DOHH2 (cell line): ENCODE data around the gene SLC27A5.

Experiments
- H3F3A ChIP-seq: fragments of 200-600 bp; sonication (generic), shearing (Covaris generic); 2 replicates; pipeline ENCODE4 v1.6.0; 2016; ENCODE audit warnings: antibody characterized with exemption, mild to moderate bottlenecking; ENCODE audit not compliant: control insufficient read depth, insufficient read depth
- H3K27ac ChIP-seq: fragments of 200-600 bp; sonication (generic); 2 replicates; pipeline ENCODE4 v1.5.1; 2014; ENCODE audit warnings: low read depth, mild to moderate bottlenecking, low read length, moderate library complexity
- H3K27me3 ChIP-seq: fragments of 200-600 bp; sonication (generic); 2 replicates; pipeline ENCODE4 v1.6.1; 2014; ENCODE audit warnings: mild to moderate bottlenecking, low read length, mixed read lengths; ENCODE audit not compliant: control insufficient read depth
- H3K36me3 ChIP-seq: fragments of 200-600 bp; sonication (generic); 2 replicates; pipeline ENCODE4 v1.6.1; 2014; ENCODE audit warnings: mild to moderate bottlenecking, low read length, moderate library complexity, mixed read lengths; ENCODE audit not compliant: control insufficient read depth
- H3K4me1 ChIP-seq: fragments of 200-600 bp; sonication (generic); 2 replicates; pipeline ENCODE4 v1.6.1; 2014; ENCODE audit warnings: mild to moderate bottlenecking, low read length, mixed read lengths; ENCODE audit not compliant: control insufficient read depth
- H3K4me2 ChIP-seq: fragments of 200-600 bp; sonication (generic); 2 replicates; pipeline ENCODE4 v1.6.0; 2014; ENCODE audit warnings: mild to moderate bottlenecking, low read length, moderate library complexity
- H3K4me3 ChIP-seq: fragments of 200-600 bp; sonication (generic); 2 replicates; pipeline ENCODE4 v1.5.1; 2014; ENCODE audit warnings: mild to moderate bottlenecking, low read length, mixed read lengths
- H3K79me2 ChIP-seq: fragments of 200-600 bp; sonication (generic); 2 replicates; pipeline ENCODE4 v1.6.1; 2014; ENCODE audit warnings: mild to moderate bottlenecking, low read length, mixed read lengths; ENCODE audit not compliant: control insufficient read depth
- H3K9me2 ChIP-seq: fragments of 200-600 bp; sonication (generic); replicated peaks from 2 replicates; pipeline ENCODE4 v1.6.1; 2014; ENCODE audit warnings: mild to moderate bottlenecking, low read length, mixed read lengths; ENCODE audit not compliant: control insufficient read depth
- H3K9me3 ChIP-seq: fragments of 200-600 bp; sonication (generic); 2 replicates; pipeline ENCODE4 v1.6.1; 2014; ENCODE audit warnings: antibody characterized with exemption, low read length, mixed read lengths; ENCODE audit not compliant: control insufficient read depth, insufficient read depth
- H4K20me1 ChIP-seq: fragments of 200-600 bp; sonication (generic); 2 replicates; pipeline ENCODE4 v1.6.0; 2014; ENCODE audit warnings: low read depth, mild to moderate bottlenecking, antibody characterized with exemption, low read length, moderate library complexity; ENCODE audit not compliant: control insufficient read depth, insufficient read depth
- CTCF ChIP-seq: fragments of 200-600 bp; sonication (generic); IDR thresholded peaks from one replicate; pipeline ENCODE4 v1.5.1; 2014; ENCODE audit warnings: antibody characterized with exemption, mild to moderate bottlenecking, low read depth, low read length; ENCODE audit not compliant: poor library complexity, severe bottlenecking
- EZH2phosphoT487 ChIP-seq: fragments of 200-600 bp; sonication (generic); IDR thresholded peaks from 2 replicates; pipeline ENCODE4 v1.6.1; 2017; ENCODE audit warnings: borderline replicate concordance, mild to moderate bottlenecking, antibody characterized with exemption, low read length, moderate library complexity, mixed read lengths

Gene SLC27A5

GRCh38 chr19:58460039-58460438 lies 51.8 kb downstream of the SLC27A5 start:
- Histone ChIP-seq H3K79me2 (no peaks in the 10 kb centered on the region), H3K9me2 (no peaks in the 10 kb centered on the region), H3K27me3 (no peaks in the 10 kb centered on the region), H3K36me3 (peaks cover 11% of the 10 kb centered on the region), H4K20me1 (no peaks in the 10 kb centered on the region), H3K27ac (no peak overlapping the region), H3F3A (peaks cover 3% of the 10 kb centered on the region; the same call in 1 of the 2 replicates), H3K4me3 (no peak overlapping the region), H3K4me1 (peaks cover 8% of the 10 kb centered on the region), H3K4me2 (no peak overlapping the region), H3K9me3 (no peaks in the 10 kb centered on the region)
- no peak for TF ChIP-seq EZH2phosphoT487
- no peak for TF ChIP-seq CTCF

DNA sequence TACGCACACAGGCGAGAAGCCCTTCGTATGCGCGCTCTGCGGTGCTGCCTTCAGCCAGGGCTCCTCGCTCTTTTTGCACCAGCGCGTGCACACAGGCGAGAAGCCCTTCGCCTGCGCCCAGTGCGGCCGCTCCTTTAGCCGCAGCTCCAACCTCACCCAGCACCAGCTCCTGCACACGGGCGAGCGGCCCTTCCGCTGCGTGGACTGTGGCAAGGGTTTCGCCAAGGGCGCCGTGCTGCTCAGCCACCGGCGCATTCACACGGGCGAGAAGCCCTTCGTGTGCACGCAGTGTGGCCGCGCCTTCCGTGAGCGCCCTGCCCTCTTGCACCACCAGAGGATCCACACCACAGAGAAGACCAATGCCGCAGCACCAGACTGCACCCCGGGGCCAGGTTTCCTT lies 55.7 kb downstream of the SLC27A5 start:
- H3K79me2 ChIP-seq: peaks cover 6% of the 10 kb centered on the region
- H3K36me3 ChIP-seq: peaks cover 23% of the 10 kb centered on the region
- H3K9me3 ChIP-seq: no peaks in the 10 kb centered on the region
- TF ChIP-seq CTCF: no peak
- TF ChIP-seq EZH2phosphoT487: no peak
- no peaks in the 10 kb centered on the region for H4K20me1 ChIP-seq
- no peaks in the 10 kb centered on the region for H3F3A ChIP-seq
- H3K4me3 ChIP-seq: no peak overlapping the region
- no peaks in the 10 kb centered on the region for H3K9me2 ChIP-seq
- H3K27ac ChIP-seq: no peak overlapping the region
- H3K4me1 ChIP-seq: peaks cover 8% of the 10 kb centered on the region
- peaks cover under 1% of the 10 kb centered on the region for H3K27me3 ChIP-seq
- no peak overlapping the region for H3K4me2 ChIP-seq

DNA sequence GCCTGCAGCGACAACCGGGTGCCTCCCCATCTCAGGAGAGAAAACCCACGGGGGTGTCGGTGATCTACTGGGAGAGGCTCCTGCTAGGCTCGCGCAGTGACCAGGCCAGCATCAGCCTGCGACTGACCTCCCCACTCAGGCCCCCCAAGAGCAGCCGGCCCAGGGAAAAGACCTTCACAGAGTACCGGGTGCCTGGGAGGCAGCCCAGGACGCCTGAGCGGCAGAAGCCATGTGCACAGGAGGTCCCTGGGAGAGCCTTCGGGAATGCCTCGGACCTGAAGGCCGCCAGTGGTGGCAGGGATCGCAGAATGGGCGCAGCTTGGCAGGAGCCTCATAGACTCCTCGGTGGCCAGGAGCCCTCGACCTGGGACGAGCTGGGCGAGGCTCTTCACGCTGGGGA lies 56.5 kb downstream of the SLC27A5 start:
- H3K4me1 ChIP-seq: peaks cover 14% of the 10 kb centered on the region
- no peaks in the 10 kb centered on the region for H4K20me1 ChIP-seq
- peaks cover 6% of the 10 kb centered on the region for H3K79me2 ChIP-seq
- H3F3A ChIP-seq: no peaks in the 10 kb centered on the region
- no peak overlapping the region for H3K27ac ChIP-seq
- TF ChIP-seq EZH2phosphoT487: no peak
- TF ChIP-seq CTCF: no peak
- H3K4me2 ChIP-seq: no peak overlapping the region
- 0 out of 2 replicates have a peak, but pooled peaks cover 3% of the 10 kb centered on the region for H3K9me3 ChIP-seq
- H3K9me2 ChIP-seq: no peaks in the 10 kb centered on the region
- H3K36me3 ChIP-seq: peaks cover 23% of the 10 kb centered on the region
- peaks cover 7% of the 10 kb centered on the region for H3K27me3 ChIP-seq
- H3K4me3 ChIP-seq: no peak overlapping the region

DNA sequence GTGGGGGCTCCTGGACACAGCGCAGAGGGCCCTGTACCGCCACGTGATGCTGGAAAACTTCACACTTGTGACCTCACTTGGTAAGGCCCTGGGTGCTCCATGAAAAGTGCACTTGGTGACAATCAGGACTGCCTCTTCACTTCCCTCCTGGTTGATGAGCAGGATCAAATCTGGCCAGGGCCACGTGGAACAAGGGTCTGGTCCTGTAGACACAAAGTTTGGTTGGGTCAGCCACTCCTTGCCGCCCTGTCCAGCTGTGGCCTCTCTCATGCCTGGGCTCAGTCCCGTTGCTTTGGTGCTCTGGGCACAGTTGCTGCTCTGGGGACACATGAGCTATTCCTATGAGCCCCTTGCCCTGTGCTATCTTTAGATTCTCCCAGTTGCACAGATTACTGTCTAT lies 58.0 kb downstream of the SLC27A5 start:
- H3K4me3 ChIP-seq: no peak overlapping the region

More for the DNA sequence above, 58.0 kb downstream of the SLC27A5 start:
- Histone ChIP-seq H3K9me3 (peaks cover 17% of the 10 kb centered on the region), H3K9me2 (no peaks in the 10 kb centered on the region), H3K36me3 (peaks cover 23% of the 10 kb centered on the region), H3K4me2 (no peak overlapping the region), H3K27ac (no peak overlapping the region), H3K4me1 (peaks cover 14% of the 10 kb centered on the region), H3K27me3 (peaks cover 7% of the 10 kb centered on the region), H3F3A (no peaks in the 10 kb centered on the region), H4K20me1 (no peaks in the 10 kb centered on the region), H3K79me2 (peaks cover 6% of the 10 kb centered on the region)
- TF ChIP-seq CTCF (no peak), EZH2phosphoT487 (no peak)
